Measurements from ENCODE around the gene BRICD5. TPM values are rescaled to one million over a fixed set of nuclear protein-coding genes. Genes with fewer than 3 reads are reported as not detected.

BRICD5 gene
- total and polyA plus RNA-seq, 12 donors, result 0.36 to 57.4 (median 3.0) TPM

DNA sequence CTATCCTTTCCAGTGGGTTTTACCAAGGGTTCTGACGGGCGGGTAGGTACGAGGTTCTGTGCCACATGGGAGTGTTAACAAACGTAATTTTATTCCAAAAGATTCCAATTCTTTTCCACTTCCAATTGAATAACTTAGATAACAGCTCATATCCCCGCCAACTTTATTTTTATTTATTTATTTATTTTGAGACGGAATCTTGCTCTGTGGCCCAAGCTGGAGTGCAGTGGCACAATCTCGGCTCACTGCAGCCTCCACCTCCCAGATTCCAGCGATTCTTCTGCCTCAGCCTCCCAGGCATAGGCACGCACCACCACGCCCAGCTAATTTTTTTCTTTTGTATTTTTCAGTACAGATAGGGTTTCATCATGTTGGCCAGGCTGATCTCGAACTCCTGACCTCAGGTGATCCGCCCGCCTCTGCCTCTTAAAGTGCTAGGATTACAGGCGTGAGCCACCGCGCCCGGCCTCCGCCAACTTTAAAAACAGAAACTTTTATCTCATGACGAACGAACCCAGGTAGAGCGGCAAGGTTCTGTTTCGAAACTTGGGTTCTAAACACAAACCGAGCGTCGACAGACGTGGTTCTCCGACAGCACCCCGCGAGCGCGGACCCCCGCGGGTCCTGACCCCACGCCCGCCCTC lies 40.1 kb upstream of the BRICD5 start:
- Histone ChIP-seq H3K4me1 (replicated peaks in 1 of 2) (peaks cover 19 to 23% of the 10 kb centered on the region in 2 donors), H3K9me3 (replicated peaks in 1 of 3) (no peaks in the 10 kb centered on the region), H3K27me3 (no peaks in the 10 kb centered on the region), H3K36me3 (replicated peaks in 1 of 2) (peaks cover 0 to 41% of the 10 kb centered on the region in 2 donors), H3K4me3 (peak overlapping the region in 2 of 4 donors; percentile 14 to 91), H3K27ac (peak overlapping the region; percentile 57 to 98 (median 88))
- WGBS, 4 donors, result 5 to 8% (median 6%) methylated on average over 20 to 35 of the region's 35 CpGs
- peak in 5 of 7 donors; percentile 50 to 77 (median 70) for DNase-seq
- TF ChIP-seq, protein P1, sequence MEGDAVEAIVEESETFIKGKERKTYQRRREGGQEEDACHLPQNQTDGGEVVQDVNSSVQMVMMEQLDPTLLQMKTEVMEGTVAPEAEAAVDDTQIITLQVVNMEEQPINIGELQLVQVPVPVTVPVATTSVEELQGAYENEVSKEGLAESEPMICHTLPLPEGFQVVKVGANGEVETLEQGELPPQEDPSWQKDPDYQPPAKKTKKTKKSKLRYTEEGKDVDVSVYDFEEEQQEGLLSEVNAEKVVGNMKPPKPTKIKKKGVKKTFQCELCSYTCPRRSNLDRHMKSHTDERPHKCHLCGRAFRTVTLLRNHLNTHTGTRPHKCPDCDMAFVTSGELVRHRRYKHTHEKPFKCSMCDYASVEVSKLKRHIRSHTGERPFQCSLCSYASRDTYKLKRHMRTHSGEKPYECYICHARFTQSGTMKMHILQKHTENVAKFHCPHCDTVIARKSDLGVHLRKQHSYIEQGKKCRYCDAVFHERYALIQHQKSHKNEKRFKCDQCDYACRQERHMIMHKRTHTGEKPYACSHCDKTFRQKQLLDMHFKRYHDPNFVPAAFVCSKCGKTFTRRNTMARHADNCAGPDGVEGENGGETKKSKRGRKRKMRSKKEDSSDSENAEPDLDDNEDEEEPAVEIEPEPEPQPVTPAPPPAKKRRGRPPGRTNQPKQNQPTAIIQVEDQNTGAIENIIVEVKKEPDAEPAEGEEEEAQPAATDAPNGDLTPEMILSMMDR (IDR thresholded peaks at IDR 0.05), result no peak
- no peak for TF ChIP-seq POLR2A (IDR thresholded peaks at IDR 0.05)
- intact Hi-C loops (cut with DNase I), result loop anchor here in 1 of 2 donors (10.0 kb wide), 1 partner anchor 86 kb away; no protein-coding TSS in a partner anchor

DNA sequence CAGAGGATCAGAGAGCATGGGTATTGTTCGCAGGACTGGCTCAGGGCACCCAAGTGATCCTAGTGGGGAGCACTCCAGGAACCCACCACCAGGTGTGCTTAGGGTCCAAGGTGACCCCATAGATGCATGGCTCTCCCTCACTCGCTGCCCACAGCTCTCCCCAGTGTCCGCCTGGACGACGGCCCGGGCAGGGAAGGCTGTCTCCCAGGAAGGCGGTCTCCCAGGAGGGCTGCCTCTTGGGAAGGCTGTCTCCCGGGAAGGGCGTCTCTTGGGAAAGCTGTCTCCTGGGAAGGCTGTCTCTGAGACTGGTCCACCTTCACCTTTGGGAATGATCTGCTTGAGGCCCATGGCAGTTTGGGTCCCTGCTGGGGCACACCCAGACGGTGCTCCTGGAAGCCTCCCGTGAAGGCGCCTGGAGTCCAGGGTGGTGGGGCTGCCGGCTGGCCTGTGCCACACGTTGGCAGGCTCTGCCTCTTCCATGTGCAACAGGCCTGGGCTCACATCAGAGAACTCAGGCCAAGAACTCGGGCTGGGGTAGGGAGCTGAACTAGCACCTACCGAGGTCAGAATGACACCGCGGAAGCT lies 35.7 kb upstream of the BRICD5 start:
- peaks cover 0 to 47% of the 10 kb centered on the region in 2 donors for H3K36me3 ChIP-seq (replicated peaks in 1 of 2)
- intact Hi-C loops (cut with DNase I), result no loop called here
- no peak overlapping the region for H3K4me3 ChIP-seq

GRCh38 chr16:2244926-2245795 lies 34.5 kb upstream of the BRICD5 start:
- no peak overlapping the region for H3K27ac ChIP-seq
- DNase-seq, result no peak
- peaks cover 4% of the 10 kb centered on the region in 2 donors for H3K4me1 ChIP-seq (replicated peaks in 1 of 2)
- intact Hi-C loops (cut with DNase I), result no loop called here
- TF ChIP-seq, protein P1 (IDR thresholded peaks at IDR 0.05), result no peak
- no peak for TF ChIP-seq POLR2A (IDR thresholded peaks at IDR 0.05)
- H3K27me3 ChIP-seq, result no peaks in the 10 kb centered on the region
- 92 to 94% (median 94%) methylated on average over 23 to 30 of the region's 30 CpGs for WGBS, 4 donors
- H3K4me3 ChIP-seq, result no peak overlapping the region
- H3K9me3 ChIP-seq (replicated peaks in 1 of 3), result no peaks in the 10 kb centered on the region
- H3K36me3 ChIP-seq (replicated peaks in 1 of 2), result peaks cover 0 to 47% of the 10 kb centered on the region in 2 donors

More for the DNA sequence above, 35.7 kb upstream of the BRICD5 start:
- no peaks in the 10 kb centered on the region for H3K9me3 ChIP-seq (replicated peaks in 1 of 3)
- H3K27ac ChIP-seq, result no peak overlapping the region
- H3K27me3 ChIP-seq, result no peaks in the 10 kb centered on the region
- no peak for DNase-seq
- 88 to 94% (median 93%) methylated on average over 14 to 18 of the region's 18 CpGs for WGBS, 4 donors
- TF ChIP-seq, protein P1 (IDR thresholded peaks at IDR 0.05), result no peak
- TF ChIP-seq POLR2A (IDR thresholded peaks at IDR 0.05), result no peak
- peaks cover 11% of the 10 kb centered on the region in 2 donors for H3K4me1 ChIP-seq (replicated peaks in 1 of 2)

GRCh38 chr16:2244301-2244700 lies 33.6 kb upstream of the BRICD5 start:
- no peaks in the 10 kb centered on the region for H3K4me1 ChIP-seq (replicated peaks in 1 of 2)
- 69 to 83% (median 75%) methylated on average over 10 to 17 of the region's 17 CpGs for WGBS, 4 donors
- no peaks in the 10 kb centered on the region for H3K27me3 ChIP-seq
- no peak for DNase-seq
- H3K27ac ChIP-seq, result no peak overlapping the region
- H3K36me3 ChIP-seq (replicated peaks in 1 of 2), result peaks cover 0 to 47% of the 10 kb centered on the region in 2 donors
- TF ChIP-seq, protein P1 (IDR thresholded peaks at IDR 0.05), result no peak
- no peak for TF ChIP-seq POLR2A (IDR thresholded peaks at IDR 0.05)
- no peaks in the 10 kb centered on the region for H3K9me3 ChIP-seq (replicated peaks in 1 of 3)
- intact Hi-C loops (cut with DNase I), result no loop called here
- no peak overlapping the region for H3K4me3 ChIP-seq
